ENCODE measurements around the gene PIAS1.

- TF ChIP-seq POLR2A (IDR thresholded peaks at IDR 0.05; ENCODE audit: low read length) (no peak), CTCF (IDR thresholded peaks at IDR 0.05) (no peak), RFX5 (IDR thresholded peaks at IDR 0.05) (no peak), MYC (IDR thresholded peaks at IDR 0.05; ENCODE audit: borderline replicate concordance, low read length) (no peak), JUNB (IDR thresholded peaks at IDR 0.05) (no peak), SMC3 (IDR thresholded peaks at IDR 0.05) (no peak), ESRRA (IDR thresholded peaks at IDR 0.05; ENCODE audit: borderline replicate concordance, low read length) (no peak), NPAS2 (CRISPR knock-in tag; IDR thresholded peaks at IDR 0.05; ENCODE audit: borderline replicate concordance) (no peak), REST (IDR thresholded peaks at IDR 0.05) (no peak), EP300 (IDR thresholded peaks at IDR 0.05) (no peak), NFE2L2 (conservative IDR thresholded peaks at IDR 0.05; ENCODE audit: low read length) (no peak)
- TF ChIP-seq, protein P1, sequence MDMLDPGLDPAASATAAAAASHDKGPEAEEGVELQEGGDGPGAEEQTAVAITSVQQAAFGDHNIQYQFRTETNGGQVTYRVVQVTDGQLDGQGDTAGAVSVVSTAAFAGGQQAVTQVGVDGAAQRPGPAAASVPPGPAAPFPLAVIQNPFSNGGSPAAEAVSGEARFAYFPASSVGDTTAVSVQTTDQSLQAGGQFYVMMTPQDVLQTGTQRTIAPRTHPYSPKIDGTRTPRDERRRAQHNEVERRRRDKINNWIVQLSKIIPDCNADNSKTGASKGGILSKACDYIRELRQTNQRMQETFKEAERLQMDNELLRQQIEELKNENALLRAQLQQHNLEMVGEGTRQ (IDR thresholded peaks at IDR 0.05), result no peak
These were observed 173.6 kb downstream of the PIAS1 start for GRCh38 chr15:68227643-68228142.
